Neural progenitor cell (in vitro differentiated cells): ENCODE measurements around the gene ING2. TPM values are rescaled to one million over a fixed set of nuclear protein-coding genes. Genes with fewer than 3 reads are reported as not detected.
"Not testable (repeated sequence)": the region's sequence is repeated elsewhere in the genome, so short reads cannot be mapped to it uniquely, and the experiment has no call there.

Experiments
- DNase-seq: peaks from one replicate; pipeline ENCODE4 v3.0.0-alpha.2; 2016; ENCODE audit warnings: low spot score
- H2AFZ ChIP-seq: fragments of 200-600 bp; sonication (generic); replicated peaks from 2 replicates; pipeline ENCODE4 v1.6.1; 2016; ENCODE audit warnings: antibody characterized with exemption
- H3F3A ChIP-seq: fragments of 200-600 bp; sonication (generic); 2 replicates; pipeline ENCODE4 v1.6.1; 2016; ENCODE audit warnings: antibody characterized with exemption, low read depth
- H3K27ac ChIP-seq: fragments of 200-600 bp; sonication (generic); 2 replicates; pipeline ENCODE4 v1.5.1; 2016; ENCODE audit warnings: mild to moderate bottlenecking
- H3K27me3 ChIP-seq: fragments of 200-600 bp; sonication (generic); 2 replicates; pipeline ENCODE4 v1.6.1; 2016; ENCODE audit warnings: mild to moderate bottlenecking, moderate library complexity
- H3K36me3 ChIP-seq: fragments of 200-600 bp; sonication (generic); 2 replicates; pipeline ENCODE4 v1.5.1; 2016
- H3K4me1 ChIP-seq: fragments of 200-600 bp; sonication (generic); 2 replicates; pipeline ENCODE4 v1.6.1; 2016; ENCODE audit warnings: mixed run types
- H3K4me2 ChIP-seq: fragments of 200-600 bp; sonication (generic); 2 replicates; pipeline ENCODE4 v1.6.1; 2016
- H3K4me3 ChIP-seq: fragments of 200-600 bp; sonication (generic); 2 replicates; pipeline ENCODE4 v1.5.1; 2016
- H3K79me2 ChIP-seq: fragments of 200-600 bp; sonication (generic); 2 replicates; pipeline ENCODE4 v1.6.1; 2016; ENCODE audit warnings: low read depth
- H3K9ac ChIP-seq: fragments of 200-600 bp; sonication (generic); 2 replicates; pipeline ENCODE4 v1.6.1; 2016
- H3K9me3 ChIP-seq: fragments of 200-600 bp; sonication (generic); 2 replicates; pipeline ENCODE4 v1.5.1; 2016; ENCODE audit warnings: low read depth
- H4K20me1 ChIP-seq: fragments of 200-600 bp; sonication (generic); 2 replicates; pipeline ENCODE4 v1.6.1; 2016; ENCODE audit warnings: low read depth
- H3K27ac Mint-ChIP-seq: 3 replicates; pipeline ENCODE4 v1.8.0; 2021; ENCODE audit warnings: mixed read lengths
- H3K27me3 Mint-ChIP-seq: 2 replicates; pipeline ENCODE4 v1.8.0; 2022; ENCODE audit warnings: low read depth, mild to moderate bottlenecking, inconsistent platforms, moderate library complexity, mixed read lengths; ENCODE audit not compliant: insufficient read depth
- H3K36me3 Mint-ChIP-seq: 3 replicates; pipeline ENCODE4 v1.8.0; 2021; ENCODE audit warnings: mixed read lengths
- H3K4me1 Mint-ChIP-seq: 3 replicates; pipeline ENCODE4 v1.8.0; 2021; ENCODE audit warnings: mixed read lengths
- H3K4me3 Mint-ChIP-seq: 3 replicates; pipeline ENCODE4 v1.8.0; 2021; ENCODE audit warnings: mild to moderate bottlenecking, moderate library complexity, mixed read lengths
- H3K9me3 Mint-ChIP-seq: 3 replicates; pipeline ENCODE4 v1.8.0; 2020; ENCODE audit warnings: mixed read lengths
- EZH2 ChIP-seq: fragments of 200-600 bp; sonication (generic); IDR thresholded peaks from 2 replicates; pipeline ENCODE4 v1.6.1; 2017; ENCODE audit warnings: antibody characterized with exemption, mild to moderate bottlenecking, moderate library complexity
- EZH2phosphoT487 ChIP-seq: fragments of 200-600 bp; sonication (generic); IDR thresholded peaks from 2 replicates; pipeline ENCODE4 v1.6.1; 2017; ENCODE audit warnings: antibody characterized with exemption
- total RNA-seq: library from RNA; depleted of rRNA; stranded (reverse); fragments of >200 nt; gene quantifications from 2 replicates; pipeline ENCODE4 v1.2.3, GENCODE V29; 2015; ENCODE audit warnings: low replicate concordance
- TF ChIP-seq, protein P1 (sequence below): fragments of 200-600 bp; sonication (generic); IDR thresholded peaks from 2 replicates; pipeline ENCODE4 v1.5.1; 2017; ENCODE audit warnings: antibody characterized with exemption, mild to moderate bottlenecking

The ING2 gene
- total RNA-seq, 1 donor from 2014 or later: 38.0 TPM

DNA sequence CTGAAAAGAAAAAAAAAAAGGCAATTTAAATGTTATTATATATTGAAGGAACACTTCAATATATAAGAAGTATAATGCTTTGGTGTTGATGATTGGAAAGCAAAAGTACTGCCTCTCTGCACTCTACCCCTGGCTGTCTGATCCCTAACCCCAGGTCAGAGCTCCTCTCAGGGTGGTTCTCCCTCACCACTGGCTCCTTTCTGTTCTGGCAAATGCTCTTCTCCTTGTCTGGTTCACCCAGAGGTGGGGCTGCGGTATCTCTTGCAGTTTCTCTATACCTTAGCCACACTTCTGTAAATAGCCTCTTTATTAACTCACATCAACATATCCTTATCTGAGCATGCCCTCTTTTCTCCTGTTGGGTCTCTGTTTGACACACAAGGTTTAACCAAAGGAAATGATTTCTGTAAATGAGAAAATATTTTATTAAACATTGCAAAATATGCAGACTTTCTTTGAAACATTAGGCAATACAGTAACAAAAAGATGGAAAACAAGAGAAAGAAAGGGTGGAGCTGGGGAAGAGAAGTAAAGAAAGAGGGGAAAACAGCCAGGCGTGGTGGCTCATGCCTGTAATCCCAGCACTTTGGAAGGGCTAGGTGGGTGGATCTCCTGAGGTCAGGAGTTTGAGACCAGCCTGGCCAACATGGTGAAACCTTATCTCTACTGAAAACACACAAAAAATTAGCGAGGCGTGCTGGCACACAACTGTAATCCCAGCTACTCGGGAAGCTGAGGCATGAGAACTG, 45.7 kb downstream of the ING2 start:
- H3K79me2 ChIP-seq: no peaks in the 10 kb centered on the region
- no peak overlapping the region for H3K9ac ChIP-seq
- H3K9me3 Mint-ChIP-seq: no peaks in the 10 kb centered on the region
- no peaks in the 10 kb centered on the region for H3K27me3 ChIP-seq
- H2AFZ ChIP-seq: no peak overlapping the region
- H3K27me3 Mint-ChIP-seq: peaks cover 4% of the 10 kb centered on the region
- H3K4me3 Mint-ChIP-seq: no peak overlapping the region
- no peak overlapping the region for H3K27ac Mint-ChIP-seq
- H3K4me1 Mint-ChIP-seq: peaks cover 11% of the 10 kb centered on the region
- no peak for DNase-seq
- H3F3A ChIP-seq: peaks cover 7% of the 10 kb centered on the region
- no peak overlapping the region for H3K4me3 ChIP-seq
- H3K4me2 ChIP-seq: no peak overlapping the region
- H3K4me1 ChIP-seq: no peaks in the 10 kb centered on the region
- no peak overlapping the region for H3K27ac ChIP-seq
- no peaks in the 10 kb centered on the region for H3K36me3 Mint-ChIP-seq
- no peaks in the 10 kb centered on the region for H4K20me1 ChIP-seq
- H3K9me3 ChIP-seq: no peaks in the 10 kb centered on the region
- no peaks in the 10 kb centered on the region for H3K36me3 ChIP-seq
- TF ChIP-seq EZH2phosphoT487 (no peak), EZH2 (no peak)
- TF ChIP-seq, protein P1, sequence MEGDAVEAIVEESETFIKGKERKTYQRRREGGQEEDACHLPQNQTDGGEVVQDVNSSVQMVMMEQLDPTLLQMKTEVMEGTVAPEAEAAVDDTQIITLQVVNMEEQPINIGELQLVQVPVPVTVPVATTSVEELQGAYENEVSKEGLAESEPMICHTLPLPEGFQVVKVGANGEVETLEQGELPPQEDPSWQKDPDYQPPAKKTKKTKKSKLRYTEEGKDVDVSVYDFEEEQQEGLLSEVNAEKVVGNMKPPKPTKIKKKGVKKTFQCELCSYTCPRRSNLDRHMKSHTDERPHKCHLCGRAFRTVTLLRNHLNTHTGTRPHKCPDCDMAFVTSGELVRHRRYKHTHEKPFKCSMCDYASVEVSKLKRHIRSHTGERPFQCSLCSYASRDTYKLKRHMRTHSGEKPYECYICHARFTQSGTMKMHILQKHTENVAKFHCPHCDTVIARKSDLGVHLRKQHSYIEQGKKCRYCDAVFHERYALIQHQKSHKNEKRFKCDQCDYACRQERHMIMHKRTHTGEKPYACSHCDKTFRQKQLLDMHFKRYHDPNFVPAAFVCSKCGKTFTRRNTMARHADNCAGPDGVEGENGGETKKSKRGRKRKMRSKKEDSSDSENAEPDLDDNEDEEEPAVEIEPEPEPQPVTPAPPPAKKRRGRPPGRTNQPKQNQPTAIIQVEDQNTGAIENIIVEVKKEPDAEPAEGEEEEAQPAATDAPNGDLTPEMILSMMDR: no peak

DNA sequence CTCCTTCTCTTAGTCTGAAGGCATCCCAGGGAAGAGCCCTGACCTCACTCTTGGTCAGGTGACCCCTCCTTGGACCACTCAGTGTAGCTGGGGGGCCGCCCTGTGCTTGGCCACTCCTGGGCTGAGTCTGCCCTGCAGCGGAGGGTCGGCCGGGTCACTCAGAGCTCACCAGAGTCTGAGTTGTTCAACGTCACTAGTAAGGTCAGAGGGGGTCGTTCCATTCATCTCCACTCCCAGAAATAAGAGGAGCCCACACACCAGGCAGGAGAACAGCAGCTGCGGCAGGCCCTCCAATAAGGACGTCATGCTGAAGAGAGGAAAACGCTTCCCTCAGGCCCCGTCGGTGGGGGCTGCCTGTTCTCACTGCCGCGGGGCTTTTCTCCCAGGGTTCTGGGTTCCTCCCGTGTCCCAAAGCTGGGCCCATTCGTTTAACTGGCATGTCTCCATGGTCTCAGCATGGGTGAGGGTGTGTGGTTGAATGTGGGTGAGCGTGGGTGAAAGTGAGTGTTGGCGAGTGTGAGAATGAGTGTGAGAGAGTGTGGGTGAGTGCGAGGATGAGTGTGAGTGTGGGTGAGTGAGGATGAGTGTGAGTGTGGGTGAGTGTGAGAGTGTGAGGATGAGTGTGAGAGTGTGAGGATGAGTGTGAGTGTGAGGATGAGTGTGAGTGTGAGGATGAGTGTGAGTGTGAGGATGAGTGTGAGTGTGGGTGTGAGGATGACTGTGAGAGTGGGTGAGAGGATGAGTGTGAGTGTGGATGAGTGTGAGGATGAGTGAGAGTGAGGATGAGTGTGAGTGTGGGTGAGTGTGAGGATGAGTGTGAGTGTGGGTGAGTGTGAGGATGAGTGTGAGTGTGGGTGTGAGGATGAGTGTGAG, 47.7 kb downstream of the ING2 start:
- Histone ChIP-seq H4K20me1 (no peaks in the 10 kb centered on the region), H3K27me3 (no peaks in the 10 kb centered on the region), H3K27ac (no peak overlapping the region), H3K9me3 (no peaks in the 10 kb centered on the region), H3K4me1 (no peaks in the 10 kb centered on the region), H3K4me2 (no peak overlapping the region), H3K79me2 (no peaks in the 10 kb centered on the region), H2AFZ (no peak overlapping the region), H3F3A (peaks cover 7% of the 10 kb centered on the region), H3K9ac (no peak overlapping the region), H3K36me3 (no peaks in the 10 kb centered on the region), H3K4me3 (no peak overlapping the region)
- TF ChIP-seq EZH2phosphoT487 (no peak), EZH2 (no peak)
- TF ChIP-seq, protein P1: no peak
- Mint-ChIP-seq H3K27ac (no peak overlapping the region), H3K36me3 (no peaks in the 10 kb centered on the region), H3K4me1 (peaks cover 8% of the 10 kb centered on the region), H3K9me3 (no peaks in the 10 kb centered on the region), H3K27me3 (peaks cover 6% of the 10 kb centered on the region), H3K4me3 (peak overlapping the region; percentile 34)
- no peak for DNase-seq

- not testable (repeated sequence) for H3K4me3 ChIP-seq, H4K20me1 ChIP-seq, H3K36me3 ChIP-seq, H3K9me3 ChIP-seq, H3K27me3 Mint-ChIP-seq, H3K79me2 ChIP-seq, H3K36me3 Mint-ChIP-seq, H3F3A ChIP-seq, H3K4me3 Mint-ChIP-seq, DNase-seq, H3K27ac ChIP-seq, H3K9me3 Mint-ChIP-seq, H3K27ac Mint-ChIP-seq, H3K27me3 ChIP-seq, H2AFZ ChIP-seq, H3K4me1 Mint-ChIP-seq, H3K4me1 ChIP-seq, H3K9ac ChIP-seq, H3K4me2 ChIP-seq
Observed at GRCh38 chr4:183553147-183553478, 48.3 kb downstream of the ING2 start.
